LNCAP (cell line): Measurements from ENCODE around the gene SLC30A7.

Source experiments
- CTCF ChIP-seq: fragments of 450-650 bp; IDR thresholded peaks from 2 replicates; pipeline ENCODE4 v1.5.1; 2017; ENCODE audit warnings: mild to moderate bottlenecking

The SLC30A7 gene

DNA sequence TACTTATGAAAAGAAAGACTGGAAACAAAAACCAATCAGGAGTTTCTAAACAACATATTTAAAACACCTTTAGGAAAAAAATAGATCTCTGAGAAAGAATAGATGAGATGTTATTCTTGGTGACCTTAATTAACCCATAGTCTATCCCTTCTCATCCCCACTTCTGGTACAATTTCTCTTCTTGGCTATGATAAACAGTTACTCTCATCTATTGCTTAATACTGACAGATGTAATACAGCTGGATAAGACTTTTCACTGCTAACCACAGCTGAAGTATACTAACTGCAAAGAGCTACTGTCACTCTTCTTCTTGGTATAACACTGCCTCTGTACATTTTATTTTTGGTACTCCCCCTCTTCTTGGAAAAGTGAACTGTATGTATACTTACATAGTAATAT, 16.5 kb upstream of the SLC30A7 start:
- TF ChIP-seq CTCF: no peak

GRCh38 chr1:100881687-100882086, 14.2 kb upstream of the SLC30A7 start:
- TF ChIP-seq CTCF: no peak

GRCh38 chr1:100882698-100883097, 13.2 kb upstream of the SLC30A7 start:
- no peak for TF ChIP-seq CTCF

DNA sequence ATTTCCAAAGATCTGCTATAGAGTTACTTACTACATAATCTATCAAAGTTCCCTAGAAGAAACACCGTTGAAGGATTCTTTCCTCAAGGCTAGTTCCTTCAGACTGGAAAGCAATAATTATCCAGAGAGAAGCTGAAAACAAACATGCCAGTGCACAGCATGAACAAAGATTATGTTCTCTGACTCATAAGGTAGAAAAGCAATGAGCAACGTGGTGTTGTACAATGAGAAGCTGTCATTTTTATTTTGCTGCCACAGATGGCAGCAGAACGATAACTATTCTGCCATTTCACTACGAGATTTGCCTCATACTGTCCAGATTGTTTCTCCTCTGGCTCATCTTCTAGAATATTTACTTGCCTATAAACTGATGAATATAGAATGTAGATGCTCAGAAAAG, 11.9 kb upstream of the SLC30A7 start:
- peak; percentile 34; the same call in 1 of the 2 replicates for TF ChIP-seq CTCF

DNA sequence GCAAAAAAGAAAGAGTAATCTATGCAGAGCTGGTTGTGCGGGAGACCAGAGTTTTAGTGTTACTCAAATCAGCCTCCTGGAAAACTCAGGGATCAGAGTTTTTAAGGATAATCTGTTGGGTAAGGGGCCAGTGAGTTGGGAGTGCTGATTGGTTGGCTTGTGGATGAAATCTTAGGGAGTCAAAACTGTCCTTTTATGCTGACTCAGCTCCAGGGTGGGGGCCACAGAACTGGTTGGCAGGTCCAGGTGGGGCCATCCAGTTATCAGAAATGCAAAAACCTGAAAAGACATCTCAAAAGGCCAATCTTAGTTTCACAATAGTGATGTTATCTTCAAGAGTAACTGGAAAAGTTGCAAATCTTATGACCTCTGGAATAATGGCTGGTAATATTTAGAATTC, 4.5 kb upstream of the SLC30A7 start:
- TF ChIP-seq CTCF: no peak

DNA sequence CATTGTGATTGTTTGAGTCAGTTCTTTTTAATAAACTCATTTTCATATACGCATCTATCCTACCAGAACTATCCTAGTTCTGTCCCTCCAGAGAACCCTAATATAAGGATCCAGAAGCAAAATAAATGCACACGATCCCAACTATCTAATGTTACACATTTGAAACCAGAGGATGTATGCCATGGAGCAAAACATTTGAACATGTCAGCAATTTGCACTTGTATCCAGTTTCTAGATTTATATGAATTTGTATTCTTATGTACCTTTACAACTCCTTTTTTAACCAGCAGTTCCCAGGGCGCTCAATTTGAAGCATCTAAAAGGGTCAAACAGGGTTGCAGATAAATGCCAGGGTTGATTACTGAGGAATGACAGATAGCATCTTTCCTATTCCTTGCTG, 3.3 kb upstream of the SLC30A7 start:
- TF ChIP-seq CTCF: no peak

- TF ChIP-seq CTCF: no peak
These were observed 2.2 kb upstream of the SLC30A7 start for GRCh38 chr1:100893718-100894117.
